Right renal cortex interstitium (tissue), 3 donors: ENCODE results near the gene LTB4R2. TPM values are rescaled to one million over a fixed set of nuclear protein-coding genes. Genes with fewer than 3 reads are reported as not detected.
"Not testable (repeated sequence)": the region's sequence is repeated elsewhere in the genome, so short reads cannot be mapped to it uniquely, and the experiment has no call there.

Source experiments
- DNase-seq, 3 donors: peaks; one replicate each; pipeline ENCODE4 v3.0.0-alpha.2; 2013; ENCODE audit warnings: low read depth in 3 of 3, low spot score in 2 of 3
- polyA plus RNA-seq, 3 donors: library from polyadenylated mRNA; unstranded; fragments of 120-200 nt; gene quantifications; one replicate each; pipeline ENCODE4 v1.2.1, GENCODE V29; 2013; ENCODE audit not compliant: insufficient read length in 3 of 3

Gene LTB4R2
- polyA plus RNA-seq, 3 donors: 1.8 to 2.2 (median 1.9) TPM

GRCh38 chr14:24337824-24338175 lies 27.9 kb downstream of the LTB4R2 start:
- no peak for DNase-seq

DNA sequence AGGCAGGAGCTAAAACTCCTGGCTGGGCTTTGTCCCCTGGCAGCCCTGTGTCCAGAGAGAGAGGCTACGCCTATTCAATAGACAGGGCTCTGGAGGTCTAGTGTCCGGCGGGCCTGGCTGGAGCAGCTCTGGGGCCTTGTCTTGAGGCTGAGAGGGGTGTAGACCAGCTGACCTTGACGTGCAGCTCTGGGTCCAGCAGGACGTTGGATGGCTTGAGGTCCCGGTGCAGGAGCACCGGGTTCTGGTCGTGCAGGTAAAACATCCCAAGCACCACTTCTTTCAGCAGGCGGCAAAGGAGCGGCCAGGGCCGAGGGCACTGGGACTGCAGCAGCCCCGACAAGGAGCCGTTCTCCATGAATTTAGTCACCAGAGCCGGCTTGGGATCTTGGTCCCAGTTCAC lies 28.9 kb downstream of the LTB4R2 start:
- no peak for DNase-seq

DNA sequence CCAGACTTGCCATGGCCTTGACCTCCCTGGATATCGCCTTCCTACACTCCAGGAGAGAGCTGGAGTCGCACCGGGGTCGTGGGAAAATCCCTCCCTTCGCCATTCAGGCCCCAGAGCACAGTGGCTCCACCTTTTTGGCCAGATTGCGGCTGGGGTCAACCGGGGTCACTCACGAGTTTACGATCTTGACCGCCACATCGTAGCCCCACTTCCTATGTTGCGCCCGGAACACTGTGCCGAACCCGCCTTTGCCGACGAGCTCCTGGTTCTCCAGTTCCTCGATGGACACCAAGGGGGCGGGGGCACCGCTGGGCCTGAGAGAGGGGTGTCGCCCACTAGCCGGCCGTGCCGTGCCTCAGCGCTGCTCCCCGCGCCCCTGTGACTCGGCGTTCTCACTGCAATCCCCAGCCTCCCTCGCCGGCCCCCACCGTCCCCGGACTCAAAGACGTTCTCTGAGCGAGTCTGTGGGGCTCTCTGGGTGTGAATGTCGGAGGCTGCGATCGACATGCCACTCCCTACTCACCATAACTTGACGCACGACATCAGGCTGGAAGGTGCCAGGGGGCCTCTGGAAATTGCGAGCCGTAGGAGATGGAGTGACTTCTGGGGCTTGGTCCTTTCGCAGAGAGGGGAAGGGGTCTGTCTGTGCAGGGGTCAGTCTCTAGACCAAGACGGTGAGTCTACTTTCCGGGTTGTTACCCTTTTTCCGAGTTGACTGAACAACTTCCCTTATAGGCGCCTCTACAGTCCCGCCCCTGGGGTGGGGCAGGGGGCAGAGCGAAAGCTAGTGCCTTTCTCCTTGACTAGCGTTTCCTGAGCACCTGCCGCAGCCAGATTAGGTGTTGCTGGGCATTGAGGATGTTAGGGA lies 29.6 kb downstream of the LTB4R2 start, which contains the start of gene RIPK3:
Gene RIPK3 (minus strand): TSS at position 708 of the 868 bp plus-strand sequence. CDS start 165 bp downstream, at position 543.
- DNase-seq: no peak

DNA sequence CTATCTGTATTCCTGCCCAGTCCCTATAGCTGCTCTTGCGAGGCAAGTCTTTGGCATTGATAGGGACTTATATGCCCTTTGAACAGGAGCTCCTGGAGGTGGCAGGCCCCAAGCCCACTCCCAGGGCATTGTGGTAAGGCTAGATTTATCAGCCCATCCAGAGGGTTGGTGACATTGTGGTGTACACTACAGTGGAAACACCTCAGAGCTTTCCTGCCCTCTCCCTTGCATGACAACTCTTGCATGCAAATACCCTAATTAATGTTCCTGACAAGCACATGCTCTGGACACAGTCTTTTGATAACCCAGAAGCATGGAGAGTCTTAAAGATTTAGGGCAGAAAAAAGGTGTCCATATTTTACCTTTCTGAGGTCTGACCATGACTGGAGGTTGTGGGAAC lies 30.7 kb downstream of the LTB4R2 start:
- DNase-seq: no peak

- DNase-seq: no peak
These were observed 32.9 kb downstream of the LTB4R2 start for GRCh38 chr14:24342889-24343288.

DNA sequence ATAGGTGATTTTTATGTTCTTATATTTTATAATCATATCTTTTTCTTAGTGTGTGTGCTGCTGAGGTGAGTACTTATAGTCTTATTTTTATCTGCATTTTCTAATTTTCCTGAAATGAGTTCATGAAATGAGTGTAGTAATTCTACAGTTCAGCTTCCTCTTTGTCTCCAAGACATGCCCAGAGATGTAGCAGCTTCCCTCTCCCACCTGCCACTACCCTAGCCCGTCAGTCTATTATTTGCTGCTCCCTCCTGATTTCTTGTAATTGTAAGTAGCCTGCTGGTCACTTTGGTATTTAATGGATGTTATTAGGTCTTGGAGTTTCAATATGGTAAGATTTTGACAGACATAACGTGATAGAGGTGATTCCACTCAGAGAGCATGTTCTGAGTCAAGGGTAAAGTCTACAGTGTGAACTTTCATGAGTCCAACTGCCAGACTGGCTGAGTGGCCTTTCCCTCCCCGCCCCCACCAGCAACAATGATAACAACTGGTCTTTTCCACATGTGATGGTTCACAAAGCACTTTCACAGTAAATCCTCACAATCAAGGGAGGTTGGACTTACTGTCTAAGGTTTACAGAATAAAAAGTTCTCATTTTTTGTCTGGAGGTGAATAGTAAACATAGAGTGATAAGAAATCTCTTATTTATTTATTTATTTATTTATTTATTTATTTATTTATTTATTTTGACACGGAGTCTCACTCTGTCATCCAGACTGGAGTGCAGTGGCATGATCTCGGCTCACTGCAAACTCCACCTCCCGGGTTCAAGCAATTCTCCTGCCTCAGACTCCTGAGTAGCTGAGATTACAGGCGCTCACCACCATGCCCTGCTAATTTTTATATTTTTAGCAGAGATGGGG lies 34.1 kb downstream of the LTB4R2 start:
- DNase-seq: no peak

DNA sequence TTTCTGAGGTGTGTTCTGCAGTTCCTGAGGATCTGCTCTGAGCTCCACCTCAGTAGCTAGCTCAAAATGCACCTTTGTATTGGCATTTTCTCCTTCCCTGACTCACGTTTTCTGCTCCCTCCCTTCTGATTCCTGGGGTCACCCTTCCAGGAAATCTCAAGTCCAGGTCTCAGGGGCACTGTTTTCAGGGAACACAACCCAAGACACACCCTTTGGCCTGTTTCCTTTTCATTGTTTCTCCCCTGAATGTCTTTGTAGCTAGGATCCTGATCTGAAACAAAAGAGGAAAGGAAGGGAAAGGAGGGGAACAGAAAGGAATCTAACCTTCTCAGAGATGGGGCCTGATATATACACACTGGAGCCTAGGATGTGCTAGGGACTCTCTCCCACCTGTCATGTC lies 37.2 kb downstream of the LTB4R2 start:
- no peak for DNase-seq

- no peak for DNase-seq
These were observed 38.2 kb downstream of the LTB4R2 start for GRCh38 chr14:24348186-24348585.

- no peak for DNase-seq
These were observed 39.8 kb downstream of the LTB4R2 start for GRCh38 chr14:24349742-24350141.

- DNase-seq: no peak
These were observed 41.6 kb downstream of the LTB4R2 start for GRCh38 chr14:24351517-24351916.

GRCh38 chr14:24353559-24354481 lies 43.9 kb downstream of the LTB4R2 start:
- DNase-seq: no peak

DNA sequence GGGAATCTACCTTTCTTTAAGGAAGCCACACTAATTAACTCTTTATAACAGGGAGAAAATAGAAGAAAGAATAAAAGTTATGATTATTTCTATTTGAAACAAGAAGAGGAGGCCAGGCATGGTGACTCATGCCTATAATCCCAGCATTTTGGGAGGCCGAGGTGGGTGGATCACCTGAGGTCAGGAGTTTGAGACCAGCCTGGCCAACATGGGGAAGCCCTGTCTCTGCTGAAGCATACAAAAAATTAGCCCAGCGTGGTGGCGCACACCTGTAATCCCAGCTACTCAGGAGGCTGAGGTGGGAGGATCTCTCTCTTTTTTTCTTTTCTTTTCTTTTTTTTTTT lies 44.5 kb downstream of the LTB4R2 start:
- not testable (repeated sequence) for DNase-seq

DNA sequence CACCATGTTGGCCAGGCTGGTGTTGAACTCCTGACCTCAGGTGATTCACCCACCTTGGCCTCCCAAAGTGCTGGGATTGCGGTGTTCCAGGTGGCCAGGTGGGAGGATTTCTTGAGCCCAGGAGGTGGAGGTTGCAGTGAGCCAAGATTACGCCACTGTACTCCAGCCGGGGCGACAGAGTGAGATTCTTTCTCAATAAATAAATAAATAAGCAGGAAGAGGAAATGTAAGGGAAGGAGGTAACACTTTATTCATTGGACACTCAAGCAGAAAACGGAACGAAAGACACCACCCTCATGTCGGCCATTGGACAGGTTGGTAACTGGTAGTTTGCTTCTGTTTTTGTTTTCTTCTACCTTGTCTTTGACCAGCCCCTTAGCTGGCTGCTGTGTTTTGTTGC lies 45.1 kb downstream of the LTB4R2 start:
- no peak for DNase-seq

DNA sequence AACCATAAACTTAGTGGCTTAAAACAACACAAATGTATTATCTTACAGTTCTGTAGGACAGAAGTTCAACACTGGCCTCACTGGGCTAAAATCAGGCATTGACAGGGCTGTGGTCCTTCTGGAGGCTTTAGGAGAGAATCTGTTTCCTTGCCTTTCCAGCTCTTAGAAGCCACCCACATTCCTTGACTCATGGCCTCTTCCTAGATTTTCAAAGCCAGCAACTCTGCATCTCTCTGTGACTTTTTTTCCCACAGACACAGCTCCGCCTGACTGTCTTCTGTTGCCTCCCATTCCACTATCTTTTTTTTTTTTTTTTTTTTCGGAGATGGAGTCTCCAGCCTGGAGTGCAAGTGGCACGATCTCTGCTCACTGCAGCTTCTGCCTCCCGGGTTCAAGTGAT lies 46.3 kb downstream of the LTB4R2 start:
- no peak for DNase-seq

DNA sequence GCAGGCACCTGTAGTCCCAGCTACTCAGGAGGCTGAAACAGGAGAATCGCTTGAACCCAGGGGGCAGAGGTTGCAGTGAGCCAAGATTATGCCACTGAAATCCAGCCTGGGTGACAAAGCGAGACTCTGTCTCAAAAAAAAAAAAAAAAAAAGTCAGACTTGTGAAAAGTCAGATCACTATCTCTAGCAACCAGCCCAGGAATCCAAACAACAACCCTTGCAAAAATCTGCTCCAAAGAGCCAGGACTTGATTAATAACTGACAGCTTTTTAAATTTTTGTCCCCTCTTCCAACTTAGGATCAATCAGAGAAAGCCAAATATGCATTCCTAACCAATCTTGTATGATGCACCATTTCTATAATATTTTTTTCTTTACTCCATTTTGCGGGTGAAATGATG lies 50.3 kb downstream of the LTB4R2 start:
- no peak for DNase-seq

DNA sequence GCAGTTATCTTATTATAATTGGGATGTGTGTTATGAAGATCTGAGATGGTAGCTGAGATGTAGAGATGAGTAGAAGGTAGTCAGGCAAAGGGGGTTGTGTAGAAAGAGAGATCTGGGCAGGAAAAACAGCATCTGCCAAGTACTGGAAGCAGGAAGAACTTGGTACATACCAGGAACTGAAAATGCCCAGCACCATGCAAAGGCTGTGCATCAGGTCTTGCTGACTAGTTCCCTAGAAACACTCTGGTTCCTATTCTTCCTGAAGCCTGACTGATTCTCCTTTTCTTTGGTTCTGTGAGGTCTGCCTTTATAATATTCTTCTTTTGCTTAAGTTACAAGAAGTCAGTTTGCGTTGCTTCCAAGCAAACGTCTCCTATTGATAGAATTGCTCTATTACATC lies 51.4 kb downstream of the LTB4R2 start:
- DNase-seq: no peak

Other genes starting within 250 kb of the LTB4R2 start
- not detected for gene CPNE6, start 238.6 kb upstream of the LTB4R2 start, polyA plus RNA-seq
- 10 to 100 TPM; 25.5 to 32.6 (median 27.3) TPM for gene PCK2, start 215.8 kb upstream of the LTB4R2 start, polyA plus RNA-seq
- 10 to 100 TPM; 75.4 to 83.3 (median 77.3) TPM for gene DCAF11, start 195.4 kb upstream of the LTB4R2 start, polyA plus RNA-seq
- 1 to 10 TPM; 1.8 to 3.7 (median 2.9) TPM for gene NRL, start 195.2 kb upstream of the LTB4R2 start, polyA plus RNA-seq
- gene FITM1, start 179.5 kb upstream of the LTB4R2 start, polyA plus RNA-seq: under 1 TPM; 0.68 to 0.86 (median 0.79) TPM
- gene PSME1, start 173.9 kb upstream of the LTB4R2 start, polyA plus RNA-seq: 100 to 1,000 TPM; 216 to 231 (median 224) TPM
- gene EMC9, start 168.5 kb upstream of the LTB4R2 start, polyA plus RNA-seq: 10 to 100 TPM; 11.9 to 20.1 (median 15.3) TPM
- 100 to 1,000 TPM; 165 to 179 (median 171) TPM for gene PSME2, start 163.5 kb upstream of the LTB4R2 start, polyA plus RNA-seq
- gene RNF31, start 162.6 kb upstream of the LTB4R2 start, polyA plus RNA-seq: 10 to 100 TPM; 41.5 to 46.9 (median 43.4) TPM
- 10 to 100 TPM; 56.8 to 60.1 (median 57.5) TPM for gene IRF9, start 148.9 kb upstream of the LTB4R2 start, polyA plus RNA-seq
- 10 to 100 TPM; 47.5 to 51.6 (median 50.0) TPM for gene REC8, start 138.1 kb upstream of the LTB4R2 start, polyA plus RNA-seq
- gene IPO4, start 121.3 kb upstream of the LTB4R2 start, polyA plus RNA-seq: 10 to 100 TPM; 31.4 to 35.6 (median 33.1) TPM
- 10 to 100 TPM; 36.9 to 40.9 (median 39.0) TPM for gene TM9SF1, start 114.7 kb upstream of the LTB4R2 start, polyA plus RNA-seq
- 1 to 10 TPM; 3.2 to 4.1 (median 4.0) TPM for gene TSSK4, start 104.4 kb upstream of the LTB4R2 start, polyA plus RNA-seq
- gene CHMP4A, start 96.7 kb upstream of the LTB4R2 start, polyA plus RNA-seq: 10 to 100 TPM; 50.7 to 61.2 (median 55.7) TPM
- 10 to 100 TPM; 10.2 to 12.9 (median 12.5) TPM for gene MDP1, start 94.1 kb upstream of the LTB4R2 start, polyA plus RNA-seq
- gene NEDD8, start 77.8 kb upstream of the LTB4R2 start, polyA plus RNA-seq: 100 to 1,000 TPM; 253 to 284 (median 266) TPM
- gene GMPR2, start 77.2 kb upstream of the LTB4R2 start, polyA plus RNA-seq: 100 to 1,000 TPM; 105 to 133 (median 125) TPM
- gene TINF2, start 67.5 kb upstream of the LTB4R2 start, polyA plus RNA-seq: 10 to 100 TPM; 64.3 to 71.3 (median 67.3) TPM
- gene TGM1, start 47.0 kb upstream of the LTB4R2 start, polyA plus RNA-seq: 1 to 10 TPM; 1.2 to 1.9 (median 1.2) TPM
- 10 to 100 TPM; 18.2 to 19.0 (median 18.5) TPM for gene RABGGTA, start 38.5 kb upstream of the LTB4R2 start, polyA plus RNA-seq
- gene DHRS1, start 10.4 kb upstream of the LTB4R2 start, polyA plus RNA-seq: 10 to 100 TPM; 38.6 to 45.5 (median 42.6) TPM
- 10 to 100 TPM; 26.2 to 26.6 (median 26.4) TPM for gene NOP9, start 10.3 kb upstream of the LTB4R2 start, polyA plus RNA-seq
- 10 to 100 TPM; 28.5 to 29.4 (median 28.9) TPM for gene CIDEB, start 2.2 kb upstream of the LTB4R2 start, polyA plus RNA-seq
- gene LTB4R, start 1.4 kb downstream of the LTB4R2 start, polyA plus RNA-seq: 1 to 10 TPM; 2.4 to 2.9 (median 2.9) TPM
- gene ADCY4, start 24.9 kb downstream of the LTB4R2 start, polyA plus RNA-seq: 10 to 100 TPM; 12.8 to 23.7 (median 17.2) TPM
- gene RIPK3, start 29.9 kb downstream of the LTB4R2 start, polyA plus RNA-seq: 1 to 10 TPM; 2.3 to 3.6 (median 3.1) TPM
- gene NFATC4, start 58.0 kb downstream of the LTB4R2 start, polyA plus RNA-seq: 10 to 100 TPM; 45.0 to 50.5 (median 49.7) TPM
- 10 to 100 TPM; 40.3 to 47.7 (median 40.4) TPM for gene NYNRIN, start 88.9 kb downstream of the LTB4R2 start, polyA plus RNA-seq
- gene CBLN3, start 119.5 kb downstream of the LTB4R2 start, polyA plus RNA-seq: 1 to 10 TPM; 2.2 to 3.0 (median 2.6) TPM
- gene KHNYN, start 119.8 kb downstream of the LTB4R2 start, polyA plus RNA-seq: 10 to 100 TPM; 41.0 to 42.4 (median 41.1) TPM
- gene SDR39U1, start 132.6 kb downstream of the LTB4R2 start, polyA plus RNA-seq: 10 to 100 TPM; 49.7 to 54.8 (median 51.9) TPM
- under 1 TPM in 2 of 3 donors, not detected in 1; 0.26 to 0.38 TPM for gene CMA1, start 198.1 kb downstream of the LTB4R2 start, polyA plus RNA-seq